DMS114 treated with DMSO at 0.1 percent for 48 hours (cell line): ENCODE data around the gene MSH2.
A peak's percentile ranks its signal among the peaks of the same experiment; 100 is the strongest.

Experiments used
- DNase-seq: peaks from one replicate; lab custom pipeline; 2025; ENCODE audit not compliant: unreplicated experiment; lab: John Stamatoyannopoulos, UW

The MSH2 gene

DNA sequence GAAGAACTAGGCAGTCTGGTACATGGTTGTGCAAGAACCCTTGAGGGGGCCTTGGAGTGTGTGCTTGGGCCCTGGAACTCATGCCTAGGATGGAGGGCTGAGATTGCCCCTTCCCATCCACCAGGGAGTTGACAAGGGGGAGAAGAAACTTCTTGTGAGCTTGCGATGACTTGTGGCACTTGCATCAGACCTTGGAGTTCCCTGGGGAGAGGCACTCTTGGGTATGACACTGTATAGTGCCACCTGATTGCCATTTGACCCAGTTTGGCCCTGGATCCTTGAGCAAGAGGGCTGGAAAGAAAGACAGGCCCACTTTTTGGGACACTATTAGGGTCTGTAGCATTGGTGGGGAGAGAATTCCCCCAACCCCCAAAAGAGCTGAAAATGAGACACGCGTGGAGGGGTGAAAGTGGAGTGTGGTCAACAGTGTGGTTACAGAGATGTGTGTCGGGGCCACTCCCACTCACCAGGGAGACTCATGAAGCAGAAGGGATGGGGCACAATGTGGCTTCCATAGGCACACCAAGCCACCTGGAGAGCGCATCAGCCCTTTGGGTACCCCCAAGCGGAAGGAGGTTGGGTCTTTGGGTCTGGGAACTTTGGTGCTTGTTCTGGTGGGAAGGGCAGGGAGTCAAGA lies 101.3 kb downstream of the MSH2 start:
- no peak for DNase-seq

DNA sequence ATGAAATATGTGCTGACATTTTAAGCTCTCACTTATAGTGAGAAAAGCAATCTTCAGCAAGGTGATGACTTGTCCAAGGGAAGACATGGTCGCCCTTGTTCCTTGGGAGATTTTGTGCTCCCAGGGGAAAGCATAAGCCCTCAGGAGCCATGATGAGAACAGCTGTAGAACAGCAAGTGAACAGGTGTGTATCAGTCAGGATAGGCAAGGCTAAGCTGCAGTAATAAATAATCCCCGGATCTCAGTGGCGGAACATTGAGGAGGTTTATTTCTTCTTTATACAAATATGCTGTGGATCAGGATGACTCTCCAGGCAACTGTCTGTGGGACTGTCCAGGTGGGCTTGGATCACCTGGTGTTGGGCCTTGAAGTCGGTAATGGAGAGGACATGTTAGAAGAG lies 103.1 kb downstream of the MSH2 start:
- DNase-seq, result no peak

DNA sequence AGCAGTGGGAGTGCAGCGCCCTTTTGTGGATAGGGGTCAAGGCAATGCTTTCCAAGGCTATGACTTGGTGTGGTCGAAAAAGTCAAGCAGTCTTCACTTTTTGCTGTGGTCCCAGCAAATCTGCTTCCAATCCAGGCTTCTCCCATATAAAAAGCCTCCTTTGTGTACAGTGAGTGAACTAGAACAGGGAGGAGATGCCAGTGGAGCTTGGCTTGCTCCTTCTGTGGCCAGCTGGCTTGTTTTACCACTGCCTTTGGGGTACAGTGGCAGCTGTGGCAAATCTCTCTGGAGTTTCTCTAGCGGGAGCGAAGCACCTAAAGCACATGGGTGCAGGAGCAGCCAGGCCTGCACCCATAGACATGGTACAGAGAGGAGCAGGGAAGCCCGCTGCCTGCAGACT lies 103.5 kb downstream of the MSH2 start:
- DNase-seq, result no peak

DNA sequence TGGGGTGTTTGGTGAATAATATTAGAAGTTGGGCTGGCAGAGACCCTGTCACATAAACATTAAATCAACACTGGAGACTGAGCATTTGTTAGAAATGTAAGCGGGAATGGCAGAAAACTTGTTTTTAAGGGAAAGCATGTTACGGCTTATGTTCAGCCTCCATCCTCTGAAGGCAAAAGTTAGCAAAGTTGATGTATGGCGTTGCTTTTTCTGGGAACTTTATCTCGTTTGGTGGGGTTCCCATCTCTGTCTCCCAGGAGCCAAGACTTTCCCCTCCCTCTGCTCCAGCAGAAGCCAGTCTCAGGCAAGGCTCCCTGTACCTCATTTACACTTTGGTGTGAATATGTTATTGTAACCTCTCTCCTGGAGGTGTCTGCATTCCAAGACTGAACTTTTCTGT lies 105.1 kb downstream of the MSH2 start:
- DNase-seq, result no peak

DNA sequence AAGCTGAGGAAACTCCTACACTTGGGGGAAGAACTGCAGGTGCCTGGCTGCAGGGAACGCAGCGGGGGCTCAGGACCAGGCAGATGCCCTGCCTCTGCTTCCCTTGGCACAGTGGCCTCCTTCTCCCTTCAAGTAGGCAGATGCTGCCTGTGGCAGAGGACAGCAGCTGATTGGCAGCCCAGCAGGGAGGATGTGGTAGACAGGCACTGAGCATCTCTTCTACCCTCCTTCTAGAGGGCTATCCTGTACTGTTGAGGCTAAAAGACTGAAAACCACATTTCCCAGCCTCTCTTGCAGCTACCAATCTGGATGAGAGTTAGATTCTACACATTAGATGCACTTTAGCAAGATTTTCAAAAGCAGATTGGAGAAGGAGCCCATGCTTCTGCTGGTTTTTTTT lies 105.7 kb downstream of the MSH2 start:
- no peak for DNase-seq

DNA sequence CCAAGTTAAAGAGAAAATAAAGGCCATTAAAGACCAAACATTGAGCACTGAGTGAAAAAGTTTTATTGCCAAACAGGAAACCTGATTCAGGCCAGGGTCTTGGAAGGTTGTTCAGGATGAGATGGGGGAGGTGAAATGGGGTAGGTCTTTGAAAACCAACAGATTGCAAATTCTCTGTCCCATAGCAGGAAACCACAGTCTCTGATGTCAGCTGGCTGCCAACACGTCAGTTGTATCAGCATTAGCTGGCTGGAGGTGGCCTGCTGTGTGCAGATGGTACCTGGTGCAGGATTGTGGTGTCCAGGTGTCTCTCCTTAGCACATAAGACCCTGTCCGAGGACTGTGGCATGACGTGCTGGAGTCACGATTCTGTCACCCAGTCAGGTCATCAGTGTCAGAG lies 106.3 kb downstream of the MSH2 start:
- DNase-seq, result no peak

DNA sequence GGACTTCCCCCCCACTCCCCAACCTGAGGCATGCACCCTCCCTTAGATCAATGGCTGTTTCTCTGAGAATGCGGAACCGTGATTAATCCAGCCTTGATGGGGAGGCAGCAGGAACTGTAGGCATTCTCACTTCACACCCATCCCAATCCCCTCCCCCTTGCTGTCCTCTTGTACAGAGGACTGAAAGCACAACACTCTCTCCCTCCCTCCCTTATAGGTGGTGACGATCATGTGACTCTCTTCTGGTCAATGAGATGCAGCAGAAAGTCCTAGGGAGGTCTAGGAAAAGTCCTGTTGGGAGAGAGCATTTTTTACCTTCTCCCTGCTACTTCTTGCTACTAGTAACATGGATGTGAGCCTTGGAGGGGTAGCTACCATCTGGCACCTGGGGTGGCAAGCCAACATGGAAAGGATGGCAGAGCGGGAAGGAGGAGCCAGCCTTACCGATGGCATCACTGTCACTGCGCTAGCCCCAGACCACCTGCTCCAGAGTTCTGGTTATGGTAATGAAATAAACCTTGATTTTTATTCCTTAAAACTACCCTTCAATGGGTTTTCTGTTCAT lies 106.9 kb downstream of the MSH2 start:
- DNase-seq, result no peak

DNA sequence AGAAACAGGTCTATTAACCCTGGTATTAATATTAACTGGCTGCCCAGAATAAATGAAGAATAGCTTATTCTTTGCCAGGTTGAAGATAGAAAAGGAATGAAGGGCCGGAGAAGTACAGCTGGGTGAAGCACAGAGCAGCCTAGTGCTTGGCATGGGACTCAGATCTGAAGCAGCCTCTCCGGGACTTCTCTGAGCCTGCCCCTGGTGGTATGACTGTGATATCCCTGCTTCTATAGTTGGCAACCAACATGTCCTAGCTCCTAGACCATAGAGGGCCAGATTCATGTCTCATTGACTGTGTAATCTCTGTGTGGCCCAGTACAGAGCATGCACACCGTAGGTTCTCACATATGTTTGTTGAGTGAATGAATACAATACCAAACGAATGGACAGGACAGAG lies 107.8 kb downstream of the MSH2 start:
- DNase-seq, result peak; percentile 8

DNA sequence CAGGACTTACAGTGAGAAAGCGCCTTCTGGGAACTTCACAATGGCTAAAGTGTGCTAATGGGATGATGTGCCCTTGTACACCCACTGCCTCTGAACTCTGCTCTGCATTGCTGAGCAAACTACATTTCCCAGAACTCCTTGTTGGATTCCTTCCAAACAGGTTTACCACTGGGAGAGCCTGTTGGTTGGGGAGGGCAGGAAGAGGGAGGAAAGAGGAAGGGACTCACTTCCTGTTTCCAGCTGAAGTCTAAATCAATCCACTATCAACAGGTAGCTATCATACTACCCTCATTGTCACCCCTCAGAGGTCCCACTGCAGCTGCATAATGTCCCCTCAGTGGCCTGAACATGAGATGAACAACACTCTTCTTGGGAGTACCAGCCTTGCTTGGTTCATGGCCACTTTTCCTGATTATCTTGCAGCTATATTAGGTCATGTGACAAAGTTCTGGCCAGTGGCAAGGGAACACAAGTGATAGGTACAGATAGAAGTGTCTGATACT lies 109.7 kb downstream of the MSH2 start:
- no peak for DNase-seq

DNA sequence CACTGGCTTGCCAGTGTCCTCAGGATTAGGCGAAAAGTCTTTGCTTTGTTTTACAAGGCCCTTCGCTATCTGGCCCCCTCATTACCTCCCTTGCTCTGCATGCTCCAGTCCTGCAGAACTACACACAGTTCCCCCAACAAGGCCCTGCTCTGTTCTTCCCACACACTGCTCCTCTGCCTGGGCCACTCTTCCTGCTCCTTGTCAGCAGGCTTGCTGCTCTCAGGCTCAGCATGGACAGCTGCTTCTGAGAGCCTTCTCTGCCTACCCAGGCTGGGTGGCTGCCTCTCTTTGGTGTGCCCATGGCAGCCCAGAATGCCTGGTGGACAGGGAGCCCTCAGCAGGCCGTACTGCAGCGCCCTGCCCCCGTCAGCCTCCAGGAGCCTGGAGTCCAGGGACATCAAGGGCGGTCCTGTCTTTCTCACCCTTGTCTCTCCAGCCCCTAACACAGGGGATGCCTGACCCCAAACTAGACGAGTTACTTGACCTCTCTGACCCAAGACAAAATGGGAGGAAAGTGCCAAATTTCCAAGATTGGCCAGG lies 111.1 kb downstream of the MSH2 start:
- no peak for DNase-seq

DNA sequence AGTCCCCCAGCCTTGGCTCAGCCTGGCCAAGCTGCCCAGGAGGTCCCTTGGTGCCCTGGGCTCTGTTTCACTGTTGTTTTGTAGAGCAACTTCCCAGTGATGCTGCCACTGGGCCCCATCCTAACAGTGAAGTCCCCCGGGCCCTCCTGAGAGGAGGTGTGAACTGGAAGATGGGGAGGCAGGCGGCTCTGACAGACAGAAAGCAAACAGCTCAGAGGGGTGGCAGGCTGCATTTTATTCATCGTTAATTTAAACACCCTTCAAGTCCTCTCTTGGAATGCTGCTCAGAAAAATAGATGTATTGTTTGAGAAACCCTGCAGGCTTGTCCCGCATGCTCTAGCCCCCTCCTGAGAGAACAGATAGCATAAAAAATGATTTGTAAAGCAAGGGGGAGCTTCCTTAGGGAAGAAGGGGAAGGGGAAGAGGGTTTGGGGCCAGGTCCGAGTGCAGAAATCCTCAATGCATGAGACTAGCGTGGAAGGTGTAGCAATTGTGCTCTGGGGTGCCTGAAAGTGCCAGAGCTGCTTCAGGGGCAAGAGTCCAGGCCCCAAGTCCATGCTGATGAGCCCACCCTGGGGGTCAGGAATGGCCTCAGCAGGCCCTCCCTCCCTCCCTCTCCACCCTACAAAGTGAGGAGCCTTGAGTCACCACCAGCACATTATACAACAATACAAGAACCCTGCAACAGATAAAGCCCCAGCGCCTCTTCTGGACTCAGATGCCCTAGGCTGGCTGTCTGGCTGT lies 113.6 kb downstream of the MSH2 start:
- DNase-seq, result no peak

DNA sequence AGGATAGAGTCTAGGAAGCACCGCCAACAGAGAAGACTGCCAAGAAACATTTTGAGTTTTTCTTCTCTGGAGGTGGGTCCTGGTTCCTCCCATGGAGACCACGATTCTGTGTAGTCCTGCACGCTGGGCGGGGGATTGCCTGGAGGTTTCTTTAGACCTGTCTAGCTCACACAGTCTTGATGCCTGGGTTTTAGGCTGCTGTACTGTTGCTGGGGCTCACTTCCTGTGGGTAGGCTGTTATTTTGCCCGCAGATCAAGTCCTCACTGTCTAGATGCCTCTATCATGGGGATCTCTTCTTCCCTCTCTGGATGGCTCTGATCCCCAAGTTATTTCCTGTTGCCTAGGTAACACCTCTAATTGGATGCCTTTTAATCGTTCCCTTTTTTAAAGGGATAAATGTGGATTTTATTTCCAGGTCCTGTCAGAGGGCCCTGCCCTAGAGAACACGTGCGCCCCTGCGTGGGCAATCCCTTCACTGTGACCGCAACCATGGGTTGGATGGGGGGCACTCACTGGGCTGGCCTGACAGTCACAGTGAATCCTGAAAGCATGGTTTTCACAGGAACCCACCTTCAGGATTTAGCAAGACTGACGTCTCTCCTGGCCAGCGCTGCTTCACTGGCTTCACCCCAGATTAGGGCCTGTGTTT lies 115.7 kb downstream of the MSH2 start:
- DNase-seq, result no peak

DNA sequence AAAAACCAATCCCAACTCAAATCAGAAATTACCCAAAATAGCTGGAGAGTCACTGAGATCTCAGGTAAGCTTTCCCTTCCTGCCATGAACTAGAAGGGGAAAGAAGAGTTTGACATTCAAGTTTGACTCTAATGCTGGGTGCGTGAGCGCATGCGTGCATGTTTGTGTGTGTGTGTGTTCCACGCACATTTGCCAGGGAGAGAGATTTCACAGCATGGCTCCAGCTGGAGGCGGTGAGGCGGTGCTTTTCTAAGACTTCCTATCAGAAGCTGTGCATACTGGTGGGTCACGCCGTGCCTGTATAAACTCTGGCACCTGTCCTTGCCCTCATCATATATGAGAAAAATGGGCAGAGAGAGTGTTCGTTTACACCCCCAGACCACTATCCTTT lies 116.2 kb downstream of the MSH2 start:
- DNase-seq, result no peak

DNA sequence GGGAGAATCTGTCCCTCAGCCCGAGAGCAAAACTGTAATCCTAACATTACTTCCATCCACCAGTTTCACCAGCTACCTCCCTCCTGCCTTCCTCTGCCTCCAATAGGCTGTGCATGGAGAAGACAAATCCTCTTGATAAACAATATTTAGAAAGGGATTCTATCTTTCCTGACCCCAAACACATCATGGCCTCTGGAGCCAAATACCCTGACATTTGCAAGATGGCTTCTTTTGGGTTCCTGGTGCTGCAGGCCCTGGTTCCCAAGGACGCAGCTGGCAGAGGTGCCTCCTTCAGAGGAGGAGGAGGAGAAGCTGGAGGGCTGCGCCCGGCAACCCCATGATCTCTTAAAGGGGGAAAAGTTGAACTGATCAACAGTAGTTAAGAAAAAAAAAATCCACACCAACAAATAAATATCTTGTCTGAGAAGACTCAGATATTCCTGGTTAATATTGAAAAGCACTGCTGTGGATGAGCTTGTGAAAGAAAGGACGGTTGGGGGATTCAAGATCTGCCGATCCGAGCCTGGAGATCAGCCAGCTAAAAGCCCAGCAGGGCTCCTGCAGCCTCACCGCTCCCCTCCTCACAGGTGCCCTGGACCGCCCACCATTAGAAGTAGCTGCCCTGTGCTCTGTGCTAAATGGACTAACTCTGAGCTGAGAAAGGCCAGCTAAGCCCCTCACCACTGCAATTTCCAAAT lies 116.8 kb downstream of the MSH2 start:
- no peak for DNase-seq

DNA sequence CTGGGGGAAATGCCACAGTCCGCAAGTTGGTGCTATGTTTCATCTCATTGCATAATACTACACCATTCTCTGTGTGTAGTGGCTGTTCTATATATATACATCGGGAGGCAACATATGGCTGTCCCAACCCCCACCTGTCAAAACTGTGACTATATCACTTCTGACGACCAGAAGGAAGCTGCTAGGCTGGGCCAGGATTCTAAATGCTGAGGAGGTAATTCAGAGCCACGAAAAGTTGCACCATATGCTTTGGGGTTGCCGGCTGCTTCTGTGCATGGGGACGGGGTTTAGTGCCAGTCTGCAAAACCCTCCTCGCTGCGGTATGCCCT lies 117.3 kb downstream of the MSH2 start:
- DNase-seq, result no peak

DNA sequence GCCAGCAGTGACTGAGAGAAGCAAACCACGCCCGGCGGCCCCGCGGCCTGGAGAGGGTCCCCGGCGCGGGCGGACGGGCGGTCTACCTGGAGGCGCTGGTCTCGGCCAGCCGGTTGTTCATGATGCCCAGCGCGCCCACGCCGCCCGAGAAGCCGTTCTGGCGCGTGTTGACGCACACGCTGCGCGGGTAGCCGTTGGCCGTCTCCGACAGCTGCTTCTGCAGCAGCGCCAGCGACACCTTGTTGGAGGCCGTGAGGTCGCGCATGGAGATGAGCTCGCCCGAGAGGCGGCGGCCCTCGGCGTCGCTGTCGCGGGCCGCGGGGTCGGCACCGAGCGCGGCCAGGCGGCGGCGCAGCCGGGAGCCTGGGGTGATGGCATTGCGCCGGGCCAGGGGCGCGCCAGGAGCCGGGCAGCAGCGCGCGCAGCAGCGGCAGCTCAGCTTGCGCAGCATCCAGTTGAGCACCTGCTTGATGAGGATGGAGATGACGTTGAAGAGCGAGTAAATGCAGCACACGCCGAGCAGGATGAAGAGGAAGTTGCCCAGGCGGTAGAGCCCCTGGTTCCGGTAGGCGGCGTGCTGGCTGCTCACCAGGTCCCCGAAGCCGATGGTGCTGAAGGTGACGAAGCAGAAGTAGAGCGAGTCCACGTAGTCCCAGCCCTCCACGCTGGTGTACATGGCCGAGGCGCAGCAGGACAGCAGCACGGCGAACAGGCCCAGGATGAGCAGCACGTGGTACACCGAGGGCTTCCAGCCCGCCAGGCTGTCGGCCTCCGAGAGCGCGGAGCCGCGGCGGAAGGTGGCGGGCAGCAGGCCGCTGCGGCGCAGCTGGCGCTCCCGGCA lies 118.1 kb downstream of the MSH2 start:
- no peak for DNase-seq

DNA sequence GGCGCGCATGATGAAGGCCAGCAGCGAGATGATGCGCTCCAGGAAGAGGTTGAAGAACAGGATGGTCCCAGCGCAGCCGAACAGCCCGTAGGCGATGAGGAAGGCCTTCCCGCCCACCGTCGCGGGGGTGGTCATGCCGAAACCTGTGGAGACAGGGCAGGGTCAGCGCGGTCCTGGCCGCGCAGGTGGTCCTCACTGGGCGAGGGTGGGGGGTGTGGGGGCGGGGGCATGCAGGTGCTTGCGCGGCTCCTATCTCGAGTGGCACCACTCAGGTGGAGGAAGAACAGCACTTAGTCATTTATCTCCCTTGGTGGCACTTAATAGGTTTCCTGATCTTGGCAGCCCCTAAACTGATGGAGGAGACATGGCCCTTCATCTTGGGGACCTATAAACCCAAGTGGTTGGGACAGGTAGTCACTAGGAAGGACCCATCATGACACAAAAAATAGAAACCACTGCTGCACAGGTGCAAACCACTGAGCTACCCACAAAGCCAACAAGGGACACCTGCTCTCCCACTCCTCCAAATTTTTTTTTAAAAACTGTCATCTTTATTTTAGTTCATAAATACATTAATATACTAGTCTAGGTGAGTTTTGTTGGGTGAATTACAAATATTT lies 118.8 kb downstream of the MSH2 start:
- DNase-seq, result no peak

DNA sequence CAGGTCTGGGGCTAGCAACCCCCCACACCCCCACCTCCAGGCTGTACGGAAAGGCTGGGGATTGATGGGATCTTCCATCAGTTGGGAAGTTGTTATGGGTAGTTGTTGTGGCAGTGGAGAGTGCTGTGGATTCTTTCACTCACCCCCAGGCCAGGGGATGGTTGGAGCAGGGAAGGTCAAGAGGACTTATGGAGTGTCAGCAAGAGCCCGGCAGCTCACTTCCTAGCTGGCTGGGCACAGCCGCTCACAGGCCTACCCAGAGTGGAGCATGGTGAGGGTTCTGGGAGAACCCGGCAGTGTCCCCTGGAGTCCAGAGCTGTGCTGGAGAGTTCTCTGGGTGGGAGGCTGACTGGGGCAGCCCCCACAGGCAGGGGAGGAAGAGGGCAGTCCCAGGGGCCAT lies 122.2 kb downstream of the MSH2 start:
- no peak for DNase-seq

DNA sequence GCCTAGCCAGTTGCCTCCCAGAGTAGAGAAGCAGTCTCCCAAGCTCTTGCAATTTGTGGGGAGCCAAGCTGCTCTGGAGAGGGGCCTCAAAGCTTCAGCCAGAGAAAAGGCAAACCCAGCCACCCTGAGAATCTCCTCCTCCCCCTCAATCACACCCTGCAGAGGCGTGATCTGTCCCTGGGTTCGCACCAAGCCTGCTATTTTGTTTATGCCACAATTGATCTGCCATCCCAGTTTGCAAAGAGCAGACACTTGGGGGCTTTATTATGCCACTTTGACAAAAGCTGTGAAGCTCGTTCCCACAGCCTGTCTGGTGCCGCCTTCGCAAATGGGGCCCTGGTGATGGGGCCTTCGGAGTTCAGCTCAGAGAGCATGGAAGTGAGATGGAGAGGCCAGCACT lies 125.5 kb downstream of the MSH2 start:
- no peak for DNase-seq

DNA sequence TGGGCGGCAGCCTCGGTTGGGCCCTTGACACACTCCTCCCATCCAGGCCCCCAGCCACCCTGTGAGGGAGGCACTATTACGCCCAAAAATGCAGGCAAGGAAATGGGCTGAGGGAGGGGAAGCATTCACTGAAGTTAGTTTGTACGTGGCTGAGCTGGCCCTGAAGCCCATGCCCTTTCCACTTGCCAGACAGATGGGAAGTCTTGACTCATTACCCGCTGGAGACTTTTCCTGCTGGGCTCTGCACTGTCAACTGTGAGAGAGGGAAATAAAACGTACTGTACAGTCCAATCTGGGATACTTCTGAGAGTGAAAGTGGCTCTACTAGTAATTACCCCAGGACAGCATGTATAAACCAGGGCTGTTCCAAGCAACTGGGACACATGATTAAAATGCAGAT lies 125.9 kb downstream of the MSH2 start:
- no peak for DNase-seq
